Vagina (tissue), 2 donors: ENCODE data around the gene CREM.

ENCODE experiments used
- CTCF ChIP-seq, 3 experiments: fragments of 450-650 bp in 2 of 3; fragments of 200-600 bp in 1 of 3; sonication (generic) in 1 of 3; IDR thresholded peaks; one replicate each; pipeline ENCODE4 v1.5.1; 2017 to 2019; ENCODE audit warnings: antibody characterized with exemption in 3 of 3, mild to moderate bottlenecking in 2 of 3, moderate library complexity in 2 of 3
- POLR2A ChIP-seq, 2 donors: fragments of 450-650 bp; IDR thresholded peaks; one replicate each; pipeline ENCODE4 v1.6.1; 2017; ENCODE audit warnings: antibody characterized with exemption in 2 of 2, mild to moderate bottlenecking in 2 of 2, moderate library complexity in 2 of 2
- POLR2AphosphoS5 ChIP-seq, 2 donors: sonication (generic); formaldehyde crosslinking; IDR thresholded peaks; one replicate each; pipeline ENCODE4 v1.9.0; 2017; ENCODE audit warnings: antibody characterized with exemption in 2 of 2, mild to moderate bottlenecking in 2 of 2, low read depth in 1 of 2; ENCODE audit not compliant: insufficient read depth in 1 of 2

GRCh38 chr10:35136263-35136815 lies 9.7 kb downstream of the CREM start:
- TF ChIP-seq CTCF (IDR thresholded peaks at IDR 0.05): no peak
- no peak for TF ChIP-seq POLR2A (IDR thresholded peaks at IDR 0.05)
- no peak for TF ChIP-seq POLR2AphosphoS5 (IDR thresholded peaks at IDR 0.05; ENCODE audit: insufficient read depth in 1 of 2, low read depth in 1 of 2)
